Measurements from ENCODE around the gene CHRM2.

CHRM2 gene

DNA sequence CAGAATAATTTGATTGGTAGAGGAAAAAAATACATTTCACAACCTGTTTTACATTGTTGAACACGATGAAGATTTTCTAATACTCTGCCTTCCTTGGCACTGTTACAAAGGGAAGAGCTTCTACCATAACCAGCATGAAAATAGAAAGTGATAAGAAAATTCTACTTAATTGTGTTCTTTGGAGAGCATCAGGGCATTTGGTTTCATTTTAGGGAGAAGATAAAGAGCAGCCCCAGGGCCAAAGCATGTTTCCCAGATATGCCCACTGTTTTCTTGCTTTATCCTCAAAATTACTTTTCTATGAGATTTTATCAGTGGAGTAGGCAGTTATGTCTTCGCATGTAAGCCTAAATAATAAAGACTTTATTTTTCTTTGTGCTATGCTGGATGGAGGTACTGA is 9.5 kb downstream of the CHRM2 start:
- no peaks in the 10 kb centered on the region for H3K79me2 ChIP-seq (ENCODE audit: control insufficient read depth, low read length)
- no peaks in the 10 kb centered on the region for H3K27me3 ChIP-seq (ENCODE audit: control insufficient read depth, low read length)
- no peak overlapping the region for H3K27ac ChIP-seq (ENCODE audit: low read depth, low read length)
- no peak overlapping the region for H3K4me2 ChIP-seq (ENCODE audit: low read length)
- no peaks in the 10 kb centered on the region for H3K36me3 ChIP-seq (ENCODE audit: control insufficient read depth, low read length)
- no peak for TF ChIP-seq EZH2phosphoT487 (IDR thresholded peaks at IDR 0.05; ENCODE audit: borderline replicate concordance, low read length)
- TF ChIP-seq, protein P1, sequence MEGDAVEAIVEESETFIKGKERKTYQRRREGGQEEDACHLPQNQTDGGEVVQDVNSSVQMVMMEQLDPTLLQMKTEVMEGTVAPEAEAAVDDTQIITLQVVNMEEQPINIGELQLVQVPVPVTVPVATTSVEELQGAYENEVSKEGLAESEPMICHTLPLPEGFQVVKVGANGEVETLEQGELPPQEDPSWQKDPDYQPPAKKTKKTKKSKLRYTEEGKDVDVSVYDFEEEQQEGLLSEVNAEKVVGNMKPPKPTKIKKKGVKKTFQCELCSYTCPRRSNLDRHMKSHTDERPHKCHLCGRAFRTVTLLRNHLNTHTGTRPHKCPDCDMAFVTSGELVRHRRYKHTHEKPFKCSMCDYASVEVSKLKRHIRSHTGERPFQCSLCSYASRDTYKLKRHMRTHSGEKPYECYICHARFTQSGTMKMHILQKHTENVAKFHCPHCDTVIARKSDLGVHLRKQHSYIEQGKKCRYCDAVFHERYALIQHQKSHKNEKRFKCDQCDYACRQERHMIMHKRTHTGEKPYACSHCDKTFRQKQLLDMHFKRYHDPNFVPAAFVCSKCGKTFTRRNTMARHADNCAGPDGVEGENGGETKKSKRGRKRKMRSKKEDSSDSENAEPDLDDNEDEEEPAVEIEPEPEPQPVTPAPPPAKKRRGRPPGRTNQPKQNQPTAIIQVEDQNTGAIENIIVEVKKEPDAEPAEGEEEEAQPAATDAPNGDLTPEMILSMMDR (IDR thresholded peaks at IDR 0.05; ENCODE audit: low read depth, low read length, poor library complexity, severe bottlenecking): no peak
- H3K4me3 ChIP-seq (ENCODE audit: low read length): no peak overlapping the region
- no peaks in the 10 kb centered on the region for H3F3A ChIP-seq (ENCODE audit: control insufficient read depth, insufficient read depth)
- no peaks in the 10 kb centered on the region for H4K20me1 ChIP-seq (ENCODE audit: control insufficient read depth, insufficient read depth, low read depth, low read length)
- H3K4me1 ChIP-seq (ENCODE audit: control insufficient read depth, low read length): no peaks in the 10 kb centered on the region
- no peaks in the 10 kb centered on the region for H3K9me2 ChIP-seq (replicated peaks; ENCODE audit: control insufficient read depth, low read length)
- no peaks in the 10 kb centered on the region for H3K9me3 ChIP-seq (ENCODE audit: control insufficient read depth, insufficient read depth, low read length)

DNA sequence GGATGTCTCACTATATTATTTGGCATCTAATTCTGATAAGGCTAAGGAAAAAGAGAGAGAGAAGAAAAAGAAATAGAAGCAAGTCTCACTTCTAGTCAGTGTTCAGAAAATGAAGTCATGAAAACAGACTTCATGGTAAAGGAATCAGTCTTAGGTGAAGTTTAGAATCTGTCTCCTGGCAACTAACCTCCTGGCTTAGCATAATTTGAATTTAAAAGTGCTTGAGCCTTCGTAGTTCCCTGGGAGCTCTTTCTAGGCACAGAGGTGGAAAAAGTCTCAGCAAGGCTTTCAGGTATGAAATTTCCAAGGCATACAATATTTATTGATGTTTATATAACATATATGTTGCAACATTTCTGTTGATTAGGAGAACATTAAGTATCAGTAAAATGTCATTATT is 10.4 kb downstream of the CHRM2 start:
- no peaks in the 10 kb centered on the region for H3K27me3 ChIP-seq (ENCODE audit: control insufficient read depth, low read length)
- H3K36me3 ChIP-seq (ENCODE audit: control insufficient read depth, low read length): no peaks in the 10 kb centered on the region
- no peak for TF ChIP-seq EZH2phosphoT487 (IDR thresholded peaks at IDR 0.05; ENCODE audit: borderline replicate concordance, low read length)
- TF ChIP-seq, protein P1 (IDR thresholded peaks at IDR 0.05; ENCODE audit: low read depth, low read length, poor library complexity, severe bottlenecking): no peak
- H3K27ac ChIP-seq (ENCODE audit: low read depth, low read length): no peak overlapping the region
- no peaks in the 10 kb centered on the region for H3K9me2 ChIP-seq (replicated peaks; ENCODE audit: control insufficient read depth, low read length)
- H3F3A ChIP-seq (ENCODE audit: control insufficient read depth, insufficient read depth): no peaks in the 10 kb centered on the region
- H3K79me2 ChIP-seq (ENCODE audit: control insufficient read depth, low read length): no peaks in the 10 kb centered on the region
- no peak overlapping the region for H3K4me3 ChIP-seq (ENCODE audit: low read length)
- H3K9me3 ChIP-seq (ENCODE audit: control insufficient read depth, insufficient read depth, low read length): no peaks in the 10 kb centered on the region
- no peaks in the 10 kb centered on the region for H3K4me1 ChIP-seq (ENCODE audit: control insufficient read depth, low read length)
- H3K4me2 ChIP-seq (ENCODE audit: low read length): no peak overlapping the region
- no peaks in the 10 kb centered on the region for H4K20me1 ChIP-seq (ENCODE audit: control insufficient read depth, insufficient read depth, low read depth, low read length)

DNA sequence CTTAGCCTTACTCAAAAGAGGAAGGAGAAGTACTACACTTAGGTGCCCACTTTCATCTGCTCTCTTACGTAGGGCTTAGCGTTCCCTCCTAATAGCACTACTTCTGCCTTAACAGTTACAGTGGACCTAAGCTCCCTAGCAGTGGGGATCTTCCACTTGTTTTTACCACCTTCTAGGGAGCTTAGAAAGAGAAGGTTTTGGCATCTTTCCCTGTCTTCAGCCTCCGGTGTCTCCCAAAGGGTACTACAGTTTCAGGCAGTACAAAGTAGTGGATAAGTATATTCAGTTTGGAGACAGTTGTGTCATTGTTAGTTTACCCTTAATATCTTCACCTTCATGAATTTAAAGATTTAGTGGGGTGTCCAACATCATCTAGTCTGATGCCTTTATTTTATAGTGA is 14.6 kb downstream of the CHRM2 start:
- Histone ChIP-seq H3K4me2 (ENCODE audit: low read length) (no peak overlapping the region), H3K9me3 (ENCODE audit: control insufficient read depth, insufficient read depth, low read length) (no peaks in the 10 kb centered on the region), H3K36me3 (ENCODE audit: control insufficient read depth, low read length) (no peaks in the 10 kb centered on the region), H3K4me3 (ENCODE audit: low read length) (no peak overlapping the region), H3K27me3 (ENCODE audit: control insufficient read depth, low read length) (no peaks in the 10 kb centered on the region), H4K20me1 (ENCODE audit: control insufficient read depth, insufficient read depth, low read depth, low read length) (no peaks in the 10 kb centered on the region), H3K27ac (ENCODE audit: low read depth, low read length) (no peak overlapping the region), H3F3A (ENCODE audit: control insufficient read depth, insufficient read depth) (no peaks in the 10 kb centered on the region), H3K79me2 (ENCODE audit: control insufficient read depth, low read length) (no peaks in the 10 kb centered on the region), H3K9me2 (replicated peaks; ENCODE audit: control insufficient read depth, low read length) (no peaks in the 10 kb centered on the region), H3K4me1 (ENCODE audit: control insufficient read depth, low read length) (no peaks in the 10 kb centered on the region)
- no peak for TF ChIP-seq EZH2phosphoT487 (IDR thresholded peaks at IDR 0.05; ENCODE audit: borderline replicate concordance, low read length)
- TF ChIP-seq, protein P1 (IDR thresholded peaks at IDR 0.05; ENCODE audit: low read depth, low read length, poor library complexity, severe bottlenecking): no peak

DNA sequence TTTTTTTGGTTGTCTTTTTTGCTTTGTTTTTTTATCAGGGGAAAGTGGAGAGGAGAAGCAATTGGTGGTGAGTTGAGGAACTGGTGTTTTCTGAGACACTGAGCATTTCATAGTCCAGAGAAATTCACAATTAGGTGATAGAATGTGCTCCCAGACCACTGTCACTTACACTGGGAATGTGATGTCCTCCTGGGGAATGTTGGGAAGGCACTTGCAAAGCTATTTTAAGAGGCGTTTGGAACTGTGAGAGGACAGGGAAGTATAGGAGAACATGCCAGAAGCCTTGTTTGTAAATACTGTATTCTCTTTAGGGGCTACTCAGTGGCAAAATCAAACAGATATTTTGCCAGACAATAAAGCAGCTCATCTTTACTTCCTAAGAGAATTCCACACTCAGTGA is 16.0 kb downstream of the CHRM2 start:
- Histone ChIP-seq H3K36me3 (ENCODE audit: control insufficient read depth, low read length) (no peaks in the 10 kb centered on the region), H3K4me3 (ENCODE audit: low read length) (no peak overlapping the region), H3F3A (ENCODE audit: control insufficient read depth, insufficient read depth) (no peaks in the 10 kb centered on the region), H3K79me2 (ENCODE audit: control insufficient read depth, low read length) (no peaks in the 10 kb centered on the region), H3K4me1 (ENCODE audit: control insufficient read depth, low read length) (no peaks in the 10 kb centered on the region), H3K9me3 (ENCODE audit: control insufficient read depth, insufficient read depth, low read length) (no peaks in the 10 kb centered on the region), H3K27ac (ENCODE audit: low read depth, low read length) (no peak overlapping the region), H4K20me1 (ENCODE audit: control insufficient read depth, insufficient read depth, low read depth, low read length) (no peaks in the 10 kb centered on the region), H3K27me3 (ENCODE audit: control insufficient read depth, low read length) (no peaks in the 10 kb centered on the region), H3K9me2 (replicated peaks; ENCODE audit: control insufficient read depth, low read length) (no peaks in the 10 kb centered on the region), H3K4me2 (ENCODE audit: low read length) (no peak overlapping the region)
- TF ChIP-seq, protein P1 (IDR thresholded peaks at IDR 0.05; ENCODE audit: low read depth, low read length, poor library complexity, severe bottlenecking): no peak
- TF ChIP-seq EZH2phosphoT487 (IDR thresholded peaks at IDR 0.05; ENCODE audit: borderline replicate concordance, low read length): no peak
